Measurements from ENCODE around the gene CCDC117.

DNA sequence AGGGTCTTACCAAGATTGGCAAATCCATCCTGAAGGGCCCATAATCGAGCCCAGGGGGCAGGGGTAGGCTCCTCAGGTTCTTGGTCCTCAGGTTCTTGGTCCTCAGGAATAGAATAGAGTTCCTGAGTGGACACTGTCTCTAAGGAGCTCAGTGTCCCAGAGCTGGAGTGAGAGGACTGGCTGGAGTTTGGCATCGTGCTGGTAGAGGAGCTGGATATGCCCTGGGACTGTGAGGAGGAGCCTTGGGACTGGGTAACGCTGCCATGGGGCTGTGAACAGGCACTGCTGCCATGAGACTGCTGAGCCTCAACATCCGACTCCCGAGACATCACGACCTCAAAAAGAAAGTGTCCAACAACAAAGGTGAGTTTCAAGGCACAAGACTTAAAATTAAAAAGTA lies 38.1 kb upstream of the CCDC117 start:
- TF ChIP-seq, protein P1, sequence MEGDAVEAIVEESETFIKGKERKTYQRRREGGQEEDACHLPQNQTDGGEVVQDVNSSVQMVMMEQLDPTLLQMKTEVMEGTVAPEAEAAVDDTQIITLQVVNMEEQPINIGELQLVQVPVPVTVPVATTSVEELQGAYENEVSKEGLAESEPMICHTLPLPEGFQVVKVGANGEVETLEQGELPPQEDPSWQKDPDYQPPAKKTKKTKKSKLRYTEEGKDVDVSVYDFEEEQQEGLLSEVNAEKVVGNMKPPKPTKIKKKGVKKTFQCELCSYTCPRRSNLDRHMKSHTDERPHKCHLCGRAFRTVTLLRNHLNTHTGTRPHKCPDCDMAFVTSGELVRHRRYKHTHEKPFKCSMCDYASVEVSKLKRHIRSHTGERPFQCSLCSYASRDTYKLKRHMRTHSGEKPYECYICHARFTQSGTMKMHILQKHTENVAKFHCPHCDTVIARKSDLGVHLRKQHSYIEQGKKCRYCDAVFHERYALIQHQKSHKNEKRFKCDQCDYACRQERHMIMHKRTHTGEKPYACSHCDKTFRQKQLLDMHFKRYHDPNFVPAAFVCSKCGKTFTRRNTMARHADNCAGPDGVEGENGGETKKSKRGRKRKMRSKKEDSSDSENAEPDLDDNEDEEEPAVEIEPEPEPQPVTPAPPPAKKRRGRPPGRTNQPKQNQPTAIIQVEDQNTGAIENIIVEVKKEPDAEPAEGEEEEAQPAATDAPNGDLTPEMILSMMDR (IDR thresholded peaks at IDR 0.05) = no peak
- TF ChIP-seq POLR2A (IDR thresholded peaks at IDR 0.05) = no peak
